H1 (cell line): ENCODE measurements around the gene SMCHD1. TPM values are rescaled to one million over a fixed set of nuclear protein-coding genes. Genes with fewer than 3 reads are reported as not detected.

Experiments used
- CTCF ChIA-PET: fragments of 300-600 bp; sonication (Branson Sonifier 250); formaldehyde crosslinking; loops from one replicate; lab custom pipeline; 2021; ENCODE audit not compliant: partially characterized antibody; lab: Charles Lee
- POLR2A ChIA-PET: fragments of 300-600 bp; sonication (Branson Sonifier 250); formaldehyde crosslinking; loops from one replicate; lab custom pipeline; 2021; ENCODE audit warnings: inconsistent platforms; ENCODE audit not compliant: partially characterized antibody; lab: Charles Lee
- DNase-seq, 2 experiments: peaks; one replicate each; pipeline versions ENCODE4 v3.0.0 to v3.0.0-alpha.2; 2010 to 2022; ENCODE audit warnings: low spot score in 2 of 2, low read depth in 1 of 2, mixed read lengths in 1 of 2
- FAIRE-seq: peaks from 2 replicates; lab custom pipeline; 2011; peaks lifted over from hg19 to GRCh38; lab: Jason Lieb, UNC
- H2AFZ ChIP-seq: 2 replicates; pipeline ENCODE4 v1.8.1; 2012; ENCODE audit warnings: low read length, inconsistent platforms
- H2AK5ac ChIP-seq: 2 replicates; pipeline ENCODE4 v1.6.1; 2013; ENCODE audit warnings: low read depth, low read length
- H2BK120ac ChIP-seq: replicated peaks from 2 replicates; pipeline ENCODE3; 2013; ENCODE audit warnings: low read depth, low read length, inconsistent platforms
- H2BK12ac ChIP-seq: 2 replicates; pipeline ENCODE4 v1.6.1; 2013; ENCODE audit warnings: low read depth, low read length
- H2BK15ac ChIP-seq: 2 replicates; pipeline ENCODE4 v1.6.1; 2013; ENCODE audit warnings: low read length
- H2BK20ac ChIP-seq: 2 replicates; pipeline ENCODE4 v1.6.1; 2013; ENCODE audit warnings: low read length
- H2BK5ac ChIP-seq: 2 replicates; pipeline ENCODE4 v1.6.1; 2013; ENCODE audit warnings: low read depth, low read length
- H3K14ac ChIP-seq: 2 replicates; pipeline ENCODE4 v1.6.1; 2013; ENCODE audit warnings: inconsistent platforms; ENCODE audit not compliant: insufficient read length
- H3K18ac ChIP-seq: 2 replicates; pipeline ENCODE4 v1.6.1; 2013; ENCODE audit warnings: low read length; ENCODE audit errors: extremely low read depth
- H3K23ac ChIP-seq: 2 replicates; pipeline ENCODE4 v1.6.1; 2013; ENCODE audit warnings: inconsistent platforms; ENCODE audit not compliant: insufficient read length
- H3K23me2 ChIP-seq: 2 replicates; pipeline ENCODE4 v1.6.1; 2013; ENCODE audit warnings: low read depth, low read length
- H3K27ac ChIP-seq: 2 replicates; pipeline ENCODE4 v1.6.1; 2011; ENCODE audit warnings: low read depth, low read length, inconsistent platforms
- H3K27me3 ChIP-seq, 4 experiments: replicated peaks in 1 of 4; 1 replicate in 1 of 4; 2 replicates in 3 of 4; pipeline versions ENCODE4 v1.6.1 to v1.8.1; 2011 to 2013; ENCODE audit warnings: low read length in 3 of 4, mild to moderate bottlenecking in 3 of 4, inconsistent platforms in 2 of 4, mixed read lengths in 2 of 4, moderate library complexity in 1 of 4; ENCODE audit not compliant: control insufficient read depth in 3 of 4, insufficient read depth in 3 of 4; ENCODE audit errors: extremely low read depth in 1 of 4
- H3K36me3 ChIP-seq, 4 experiments: 2 replicates each; pipeline versions ENCODE4 v1.6.1 to v1.8.1; 2011 to 2013; ENCODE audit warnings: mild to moderate bottlenecking in 4 of 4, low read length in 3 of 4, moderate library complexity in 2 of 4, control low read depth in 1 of 4, inconsistent platforms in 1 of 4; ENCODE audit not compliant: insufficient read depth in 4 of 4, control insufficient read depth in 2 of 4
- H3K4ac ChIP-seq: replicated peaks from 2 replicates; pipeline ENCODE3; 2013; ENCODE audit warnings: low read length, low read depth, mixed read lengths, inconsistent platforms; ENCODE audit not compliant: insufficient read length
- H3K4me1 ChIP-seq, 4 experiments: replicated peaks in 1 of 4; 1 replicate in 1 of 4; 2 replicates in 3 of 4; pipeline versions ENCODE4 v1.6.1 to v1.8.1; 2011 to 2013; ENCODE audit warnings: low read length in 3 of 4, inconsistent platforms in 2 of 4, mixed read lengths in 1 of 4; ENCODE audit not compliant: insufficient read depth in 4 of 4, control insufficient read depth in 3 of 4
- H3K4me2 ChIP-seq, 2 experiments: 2 replicates each; pipeline versions ENCODE4 v1.6.1 to v1.8.1; 2011 to 2013; ENCODE audit warnings: low read depth in 2 of 2, low read length in 2 of 2, control low read depth in 1 of 2, inconsistent platforms in 1 of 2, mild to moderate bottlenecking in 1 of 2; ENCODE audit not compliant: insufficient read depth in 1 of 2
- H3K4me3 ChIP-seq, 4 experiments: fragments of 200-600, 300-600 bp in 1 of 4; sonication (generic), shearing (Covaris generic), sonication (Bioruptor Twin) in 1 of 4; 2 replicates each; pipeline versions ENCODE4 v1.5.1 to v1.8.1; 2011 to 2016; ENCODE audit warnings: low read length in 4 of 4, low read depth in 3 of 4, control low read depth in 2 of 4, inconsistent platforms in 2 of 4, mild to moderate bottlenecking in 2 of 4, mixed read lengths in 1 of 4, moderate library complexity in 1 of 4; ENCODE audit not compliant: insufficient read depth in 2 of 4; ENCODE audit errors: extremely low read depth in 1 of 4
- H3K56ac ChIP-seq: replicated peaks from 2 replicates; pipeline ENCODE3; 2013; ENCODE audit warnings: low read depth, mild to moderate bottlenecking, mixed read lengths, low read length, inconsistent platforms; ENCODE audit not compliant: insufficient read length
- H3K79me1 ChIP-seq: 2 replicates; pipeline ENCODE4 v1.6.1; 2013; ENCODE audit warnings: low read depth, low read length, control low read depth
- H3K79me2 ChIP-seq, 2 experiments: 2 replicates each; pipeline versions ENCODE4 v1.6.1 to v1.8.1; 2012 to 2013; ENCODE audit warnings: low read length in 2 of 2, mild to moderate bottlenecking in 2 of 2, inconsistent platforms in 1 of 2; ENCODE audit not compliant: insufficient read depth in 2 of 2, control insufficient read depth in 1 of 2
- H3K9ac ChIP-seq, 4 experiments: replicated peaks in 1 of 4; 1 replicate in 1 of 4; 2 replicates in 3 of 4; pipeline versions ENCODE4 v1.6.1 to v1.8.1; 2011 to 2013; ENCODE audit warnings: low read depth in 3 of 4, low read length in 3 of 4, control low read depth in 2 of 4, mild to moderate bottlenecking in 2 of 4, moderate library complexity in 2 of 4, inconsistent platforms in 1 of 4; ENCODE audit errors: extremely low read depth in 1 of 4
- H3K9me3 ChIP-seq, 2 experiments: 2 replicates each; pipeline versions ENCODE4 v1.6.1 to v1.8.1; 2012 to 2013; ENCODE audit warnings: mild to moderate bottlenecking in 2 of 2, moderate library complexity in 2 of 2, control low read depth in 1 of 2, inconsistent platforms in 1 of 2, low read depth in 1 of 2, low read length in 1 of 2, mixed read lengths in 1 of 2; ENCODE audit not compliant: insufficient read depth in 2 of 2
- H4K20me1 ChIP-seq, 2 experiments: replicated peaks in 1 of 2; 2 replicates each; pipeline versions ENCODE3 to v1.8.1; 2011 to 2013; ENCODE audit warnings: inconsistent platforms in 2 of 2, low read length in 2 of 2, mild to moderate bottlenecking in 1 of 2; ENCODE audit not compliant: insufficient read depth in 2 of 2, control insufficient read depth in 1 of 2
- H4K5ac ChIP-seq: 2 replicates; pipeline ENCODE4 v1.6.1; 2013; ENCODE audit warnings: low read length, low read depth, mixed read lengths, inconsistent platforms; ENCODE audit not compliant: insufficient read length
- H4K8ac ChIP-seq: 2 replicates; pipeline ENCODE4 v1.8.0; 2013; ENCODE audit warnings: mild to moderate bottlenecking, moderate library complexity, low read length, inconsistent platforms; ENCODE audit not compliant: insufficient read depth; ENCODE audit errors: extremely low read depth
- H4K91ac ChIP-seq: replicated peaks from 2 replicates; pipeline ENCODE3; 2013; ENCODE audit warnings: low read length, mixed read lengths, inconsistent platforms; ENCODE audit not compliant: insufficient read length
- FOSL1 ChIP-seq: IDR thresholded peaks from 2 replicates; pipeline ENCODE4 v1.6.1; 2011; ENCODE audit warnings: mild to moderate bottlenecking, low read depth, low read length, moderate library complexity; ENCODE audit not compliant: insufficient read depth
- WGBS, 2 experiments: shearing (Covaris generic) in 1 of 2; methylation state at CpG; one replicate each; pipeline versions ENCODE4 v1.1.6 to v1.1.7; 2013 to 2015; ENCODE audit warnings: low lambda C conversion rate in 2 of 2, mixed read lengths in 2 of 2, inconsistent platforms in 1 of 2, low coverage in 1 of 2, missing lambda C conversion rate in 1 of 2; ENCODE audit not compliant: insufficient replicate concordance in 2 of 2, insufficient coverage in 1 of 2, insufficient read length in 1 of 2; ENCODE audit errors: extremely low coverage in 1 of 2, missing lambda C conversion rate in 1 of 2; 5-methylcytosine and 5-hydroxymethylcytosine counted together
- polyA plus RNA-seq, 7 experiments: library from polyadenylated mRNA; depleted of rRNA in 3 of 7; stranded (reverse) in 5 of 7; unstranded in 2 of 7; fragments of >200 nt in 5 of 7; fragments of 200-250 nt in 2 of 7; gene quantifications; 1 replicate in 5 of 7; 2 replicates in 1 of 7; 4 replicates in 1 of 7; pipeline versions ENCODE4 v1.2.1 to v1.2.3, GENCODE V29; 2011 to 2013; ENCODE audit warnings: missing spikeins in 2 of 7, mixed read lengths in 2 of 7
- total RNA-seq: library from RNA; stranded (reverse); fragmentation: NEBNext Ultra II Directional; extraction: Animal tissue kit (Norgen Biotek cat#: 25700); gene quantifications from 2 replicates; pipeline ENCODE4 v1.2.1, GENCODE V29; 2021

SMCHD1 gene
- total and polyA plus RNA-seq, 2 of the 8 experiments (the other 6 are each of a cell fraction or from before 2014, with no cell fraction given), result 9.3 to 32.0 TPM

- H3K27me3 ChIP-seq, result no peaks in the 10 kb centered on the region
- FAIRE-seq (no peak), DNase-seq (no peak)
Measured at GRCh38 chr18:2811416-2811815, 155.9 kb downstream of the SMCHD1 start.

More at GRCh38 chr18:2811416-2811815, 155.9 kb downstream of the SMCHD1 start:
- H3K4me1 ChIP-seq, result no peaks in the 10 kb centered on the region
- H2BK5ac ChIP-seq, result no peak overlapping the region
- ChIA-PET POLR2A (no interaction called here), CTCF (no interaction called here)
- no peak overlapping the region for H3K56ac ChIP-seq
- no peak overlapping the region for H2BK20ac ChIP-seq
- H3K23me2 ChIP-seq, result no peaks in the 10 kb centered on the region
- WGBS, 2 experiments, result 88% methylated on average over 1 of the region's 1 CpG; no CpG with 5 or more reads in 1 of the 2 experiments
- no peak overlapping the region for H3K4me3 ChIP-seq
- H2BK15ac ChIP-seq, result no peak overlapping the region
- H3K4me2 ChIP-seq, result no peak overlapping the region
- no peak overlapping the region for H4K5ac ChIP-seq
- no peak overlapping the region for H4K8ac ChIP-seq
- no peak overlapping the region for H2AFZ ChIP-seq
- no peak overlapping the region for H3K18ac ChIP-seq
- TF ChIP-seq FOSL1, result no peak
- H2BK12ac ChIP-seq, result no peak overlapping the region
- no peaks in the 10 kb centered on the region for H3K36me3 ChIP-seq
- H3K23ac ChIP-seq, result no peak overlapping the region
- H3K14ac ChIP-seq, result no peak overlapping the region
- H3K79me2 ChIP-seq, result no peaks in the 10 kb centered on the region
- no peak overlapping the region for H3K9ac ChIP-seq
- no peak overlapping the region for H3K27ac ChIP-seq
- H3K4ac ChIP-seq, result no peak overlapping the region
- no peak overlapping the region for H2BK120ac ChIP-seq
- no peak overlapping the region for H4K91ac ChIP-seq
- no peak overlapping the region for H2AK5ac ChIP-seq
- no peaks in the 10 kb centered on the region for H3K79me1 ChIP-seq
- H4K20me1 ChIP-seq, result no peaks in the 10 kb centered on the region
- peaks cover 7 to 15% of the 10 kb centered on the region in 2 experiments for H3K9me3 ChIP-seq
